Colonic mucosa (tissue), 4 donors: ENCODE measurements around the gene OSBP2. TPM values are rescaled to one million over a fixed set of nuclear protein-coding genes. Genes with fewer than 3 reads are reported as not detected.

Experiments
- DNase-seq: peaks from one replicate; pipeline ENCODE4 v3.0.0-alpha.2; 2020
- H3K27ac ChIP-seq: fragments of 200-600 bp; one replicate; pipeline ENCODE4 v1.8.0; 2021
- H3K27me3 ChIP-seq: fragments of 200-600 bp; one replicate; pipeline ENCODE4 v1.8.0; 2021
- H3K36me3 ChIP-seq: fragments of 200-600 bp; one replicate; pipeline ENCODE4 v1.8.0; 2021
- H3K4me1 ChIP-seq: fragments of 200-600 bp; one replicate; pipeline ENCODE4 v1.8.0; 2021; ENCODE audit warnings: mild to moderate bottlenecking
- H3K4me3 ChIP-seq: fragments of 200-600 bp; one replicate; pipeline ENCODE4 v1.8.0; 2021
- H3K9ac ChIP-seq, 2 donors: one replicate each; pipeline ENCODE4 v1.7.0; 2013; ENCODE audit warnings: control low read depth in 2 of 2, low read depth in 2 of 2, low read length in 2 of 2
- H3K9me3 ChIP-seq: fragments of 200-600 bp; one replicate; pipeline ENCODE4 v1.8.0; 2021
- CTCF ChIP-seq: fragments of 200-600 bp; IDR thresholded peaks from one replicate; pipeline ENCODE4 v1.8.0; 2022; ENCODE audit warnings: antibody characterized with exemption, mild to moderate bottlenecking
- intact Hi-C: fragments of 100-400 bp; cut with DNase I; formaldehyde crosslinking; loops from one replicate; pipeline ENCODE4 v1.14.1; 2022
- total RNA-seq, 2 donors: library from RNA; stranded (reverse); fragmentation: NEBNext Ultra II Directional in 1 of 2; extraction: Animal tissue kit (Norgen Biotek cat#: 25700) in 1 of 2; gene quantifications; one replicate each; pipeline ENCODE4 v1.2.1, GENCODE V29; 2021
- donor health status: healthy.
- donor health status: DM: no; HTN: no; CAD: no.
- donor health status: DM: no; HTN: no; CAD: no.

Gene OSBP2
- total RNA-seq, 2 donors from 2014 or later: 3.2 to 4.3 TPM

GRCh38 chr22:30943368-30943767, 248.7 kb downstream of the OSBP2 start:
- no peak for TF ChIP-seq CTCF
- intact Hi-C loops: no loop called here
- H3K36me3 ChIP-seq: peaks cover 22% of the 10 kb centered on the region
- no peaks in the 10 kb centered on the region for H3K9me3 ChIP-seq
- no peak overlapping the region for H3K27ac ChIP-seq
- no peak for DNase-seq
- no peak overlapping the region for H3K4me3 ChIP-seq
- no peaks in the 10 kb centered on the region for H3K27me3 ChIP-seq
- H3K4me1 ChIP-seq: no peaks in the 10 kb centered on the region
- no peak overlapping the region for H3K9ac ChIP-seq

- no peak for DNase-seq
- H3K9me3 ChIP-seq: no peaks in the 10 kb centered on the region
- intact Hi-C loops: no loop called here
- no peaks in the 10 kb centered on the region for H3K4me1 ChIP-seq
- no peak overlapping the region for H3K27ac ChIP-seq
- no peak overlapping the region for H3K9ac ChIP-seq
- TF ChIP-seq CTCF: no peak
- H3K27me3 ChIP-seq: no peaks in the 10 kb centered on the region
- peaks cover 17% of the 10 kb centered on the region for H3K36me3 ChIP-seq
- H3K4me3 ChIP-seq: no peak overlapping the region
Observed at GRCh38 chr22:30944986-30945385, 250.3 kb downstream of the OSBP2 start.

GRCh38 chr22:30945653-30946052, 251.0 kb downstream of the OSBP2 start:
- intact Hi-C loops: loop anchor here (2.0 kb wide), 1 partner anchor 203 kb away; no protein-coding TSS in a partner anchor
- Histone ChIP-seq H3K9ac (no peak overlapping the region), H3K27ac (no peak overlapping the region)

GRCh38 chr22:30946354-30946753, 251.7 kb downstream of the OSBP2 start:
- Histone ChIP-seq H3K4me1 (no peaks in the 10 kb centered on the region), H3K36me3 (peaks cover 13% of the 10 kb centered on the region), H3K9ac (no peak overlapping the region), H3K27me3 (no peaks in the 10 kb centered on the region), H3K9me3 (no peaks in the 10 kb centered on the region), H3K4me3 (no peak overlapping the region), H3K27ac (no peak overlapping the region)
- TF ChIP-seq CTCF: no peak
- DNase-seq: no peak
- intact Hi-C loops: loop anchor here (2.0 kb wide), 1 partner anchor 202 kb away; no protein-coding TSS in a partner anchor

More at GRCh38 chr22:30945653-30946052, 251.0 kb downstream of the OSBP2 start:
- H3K4me1 ChIP-seq: no peaks in the 10 kb centered on the region
- DNase-seq: no peak
- TF ChIP-seq CTCF: no peak
- H3K9me3 ChIP-seq: no peaks in the 10 kb centered on the region
- no peak overlapping the region for H3K4me3 ChIP-seq
- no peaks in the 10 kb centered on the region for H3K27me3 ChIP-seq
- peaks cover 13% of the 10 kb centered on the region for H3K36me3 ChIP-seq

- DNase-seq: no peak
- Histone ChIP-seq H3K4me3 (no peak overlapping the region), H3K27ac (no peak overlapping the region), H3K4me1 (no peaks in the 10 kb centered on the region), H3K9ac (peak overlapping the region in 1 of 2 donors; percentile 21), H3K27me3 (no peaks in the 10 kb centered on the region), H3K9me3 (no peaks in the 10 kb centered on the region), H3K36me3 (peaks cover 6% of the 10 kb centered on the region)
- TF ChIP-seq CTCF: no peak
- intact Hi-C loops: loop anchor here (2.0 kb wide), 1 partner anchor 202 kb away; no protein-coding TSS in a partner anchor
Observed at GRCh38 chr22:30947173-30947815, 252.6 kb downstream of the OSBP2 start.
